NK-92 (cell line): ENCODE results near the gene SMIM11.
"Not testable (repeated sequence)": the region's sequence is repeated elsewhere in the genome, so short reads cannot be mapped to it uniquely, and the experiment has no call there.

Experiments
- DNase-seq: peaks from one replicate; lab custom pipeline; 2025; ENCODE audit not compliant: unreplicated experiment; lab: John Stamatoyannopoulos, UW

SMIM11 gene

GRCh38 chr21:34354836-34355235 lies 20.5 kb upstream of the SMIM11 start:
- DNase-seq, result no peak

GRCh38 chr21:34355570-34355969 lies 19.7 kb upstream of the SMIM11 start:
- DNase-seq, result no peak

GRCh38 chr21:34357889-34358288 lies 17.4 kb upstream of the SMIM11 start:
- no peak for DNase-seq

GRCh38 chr21:34358866-34359265 lies 16.4 kb upstream of the SMIM11 start:
- no peak for DNase-seq

GRCh38 chr21:34360488-34361241 lies 14.6 kb upstream of the SMIM11 start:
- no peak for DNase-seq

GRCh38 chr21:34362136-34362444 lies 13.2 kb upstream of the SMIM11 start:
- no peak for DNase-seq

- DNase-seq, result no peak
Measured at GRCh38 chr21:34362670-34363069, 12.6 kb upstream of the SMIM11 start.

GRCh38 chr21:34363733-34364132 lies 11.6 kb upstream of the SMIM11 start, which contains the start of gene KCNE2:
KCNE2 (plus strand) TSS chr21:34364006; CDS start chr21:34370479, 6,473 bp downstream.
- no peak for DNase-seq

- DNase-seq, result no peak
Measured at GRCh38 chr21:34364921-34365320, 10.4 kb upstream of the SMIM11 start.

- no peak for DNase-seq
Measured at GRCh38 chr21:34365809-34366208, 9.5 kb upstream of the SMIM11 start.

- no peak for DNase-seq
Measured at GRCh38 chr21:34367320-34367935, 7.9 kb upstream of the SMIM11 start.

GRCh38 chr21:34369741-34370140 lies 5.6 kb upstream of the SMIM11 start:
- DNase-seq, result no peak

- no peak for DNase-seq
Measured at GRCh38 chr21:34372321-34372720, 3.0 kb upstream of the SMIM11 start.

- not testable (repeated sequence) for DNase-seq
Measured at GRCh38 chr21:34374462-34374861, 845 bp upstream of the SMIM11 start.

- DNase-seq, result not testable (repeated sequence)
Measured at GRCh38 chr21:34375619-34375972, 289 bp downstream of the SMIM11 start.

GRCh38 chr21:34383138-34383537 lies 7.8 kb downstream of the SMIM11 start:
- DNase-seq, result not testable (repeated sequence)

- DNase-seq, result not testable (repeated sequence)
Measured at GRCh38 chr21:34383724-34384415, 8.6 kb downstream of the SMIM11 start.

GRCh38 chr21:34400522-34400921 lies 25.2 kb downstream of the SMIM11 start:
- not testable (repeated sequence) for DNase-seq

GRCh38 chr21:34404742-34405141 lies 29.4 kb downstream of the SMIM11 start:
- not testable (repeated sequence) for DNase-seq

- not testable (repeated sequence) for DNase-seq
Measured at GRCh38 chr21:34405686-34406085, 30.4 kb downstream of the SMIM11 start.

- not testable (repeated sequence) for DNase-seq
Measured at GRCh38 chr21:34406102-34406501, 30.8 kb downstream of the SMIM11 start.

- not testable (repeated sequence) for DNase-seq
Measured at GRCh38 chr21:34406676-34407075, 31.4 kb downstream of the SMIM11 start.
